Astrocyte of the hippocampus (primary cell): ENCODE results near the gene MGLL.
"Not testable (repeated sequence)": the region's sequence is repeated elsewhere in the genome, so short reads cannot be mapped to it uniquely, and the experiment has no call there.

ENCODE experiments used
- DNase-seq: peaks from one replicate; pipeline ENCODE4 v3.0.0; 2011; ENCODE audit warnings: low read depth, low spot score

The MGLL gene

DNA sequence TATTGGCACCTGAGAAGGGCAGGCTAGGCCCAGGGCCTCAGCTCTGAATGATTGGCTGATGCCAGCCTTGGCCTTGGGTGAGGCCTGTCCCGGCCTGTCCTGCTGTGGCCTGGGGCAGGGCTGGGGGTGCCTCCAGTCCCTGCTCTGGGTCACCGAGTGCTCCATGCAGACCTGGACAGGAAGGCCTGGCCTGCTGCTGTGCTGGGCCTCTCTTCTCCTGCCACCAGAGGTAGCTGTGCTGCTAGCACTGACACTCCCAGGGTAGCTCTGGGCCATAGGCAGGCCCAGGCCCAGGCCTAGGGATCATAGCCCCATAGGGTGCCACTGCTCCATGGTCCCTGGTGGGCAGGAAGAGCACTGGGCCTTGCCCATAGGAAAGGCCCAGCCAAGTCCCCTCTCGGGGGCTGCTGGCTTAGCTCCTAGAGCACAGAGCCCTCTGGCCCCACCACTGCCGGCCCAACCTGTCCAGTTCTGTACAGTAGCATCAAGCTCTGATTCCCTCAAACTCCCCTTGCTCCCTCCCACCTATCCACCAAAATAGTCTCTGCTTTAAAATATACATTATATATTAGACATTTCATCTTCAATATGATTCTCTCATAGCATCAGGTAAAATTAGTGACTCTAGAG lies 131.4 kb downstream of the MGLL start:
- peak; percentile 80 for DNase-seq

DNA sequence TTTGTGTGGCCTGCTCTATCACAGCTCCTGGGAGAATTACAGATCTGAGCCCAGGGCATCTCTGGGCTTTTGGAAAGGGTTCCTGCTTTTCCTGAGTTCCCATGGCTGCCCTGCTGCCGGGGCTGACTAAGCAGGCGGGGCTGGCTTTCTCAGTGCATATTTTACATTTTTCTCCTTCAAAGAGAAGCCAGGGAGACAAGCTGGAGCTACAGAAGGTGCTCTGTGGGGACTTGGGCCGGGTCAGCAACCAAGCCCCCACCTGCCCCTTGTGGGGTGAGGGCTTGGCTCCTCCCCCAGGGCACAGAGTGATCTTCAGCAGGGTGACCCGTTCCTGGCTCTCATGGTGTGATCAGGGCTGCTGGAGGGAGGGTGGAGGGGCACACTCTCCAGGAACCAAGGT lies 132.2 kb downstream of the MGLL start:
- DNase-seq, result peak; percentile 91

DNA sequence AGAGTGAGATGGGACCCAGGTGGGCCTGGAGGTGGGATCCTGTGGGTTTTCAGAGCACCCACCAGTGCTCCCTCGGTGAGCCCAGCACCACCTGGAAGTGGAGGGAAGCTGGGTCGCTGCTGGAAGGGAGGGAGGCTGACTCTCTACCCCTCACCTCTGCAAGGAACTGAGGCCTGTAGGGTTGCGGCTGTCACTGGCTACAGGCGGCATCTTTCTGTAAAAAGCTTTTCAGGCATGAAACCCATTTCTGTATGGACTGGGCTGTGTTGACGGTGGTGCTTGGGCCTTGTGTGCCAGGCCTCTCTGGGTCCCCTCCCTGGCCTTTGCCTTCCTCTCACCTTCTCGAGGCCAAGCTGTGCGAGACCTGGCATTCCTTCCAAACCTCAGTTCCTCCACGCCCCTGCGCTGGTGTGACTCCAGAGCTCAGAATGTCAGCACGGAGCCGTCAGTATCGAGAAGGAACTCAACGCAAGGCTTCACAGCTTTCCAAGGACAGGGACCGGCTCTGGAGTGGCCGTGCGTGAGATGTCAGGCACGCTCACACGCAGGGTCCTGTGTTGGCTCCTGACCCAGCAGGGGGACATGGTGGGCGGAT lies 133.0 kb downstream of the MGLL start:
- no peak for DNase-seq

DNA sequence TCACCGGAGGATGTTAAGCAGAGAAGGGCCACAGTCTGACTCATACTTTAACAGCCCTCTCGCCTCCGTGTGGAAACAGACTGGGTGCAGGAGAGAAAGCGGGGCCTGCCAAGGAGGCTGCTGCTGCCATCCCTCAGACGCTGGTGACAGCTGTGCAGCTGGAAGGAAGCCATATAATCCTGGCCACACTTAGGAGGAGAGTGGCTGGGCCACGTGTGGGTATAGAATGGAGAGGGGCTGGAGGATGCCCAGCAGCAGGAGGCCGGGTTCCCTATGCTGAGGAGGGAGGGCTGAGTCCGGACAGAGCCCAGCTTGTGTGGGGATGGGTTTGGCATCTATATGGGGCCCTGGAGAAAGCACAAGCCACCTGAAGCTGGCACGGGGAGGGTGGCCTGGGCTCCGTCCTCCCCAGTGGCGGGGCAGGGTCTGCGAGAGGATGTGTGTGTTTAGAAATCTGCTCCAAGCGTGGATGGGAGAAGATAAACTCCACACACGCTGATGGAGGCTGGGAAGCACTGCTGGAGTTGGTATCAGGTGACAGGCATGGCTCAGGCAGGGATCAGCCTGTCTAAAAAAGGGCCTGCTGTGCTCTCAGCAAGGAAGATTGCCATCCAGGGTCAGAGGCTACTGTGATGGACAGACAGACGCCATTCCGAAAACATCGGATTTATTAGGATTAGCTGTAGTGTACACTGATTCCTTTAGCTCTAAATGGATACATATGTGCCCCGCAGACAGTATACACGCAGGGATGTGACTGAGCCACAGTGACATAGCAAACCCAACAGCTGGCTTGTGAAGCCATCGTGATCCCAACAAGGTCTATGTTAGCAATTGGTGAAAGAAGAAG lies 133.7 kb downstream of the MGLL start:
- peak; percentile 53 for DNase-seq

GRCh38 chr3:127688022-127688415 lies 134.3 kb downstream of the MGLL start:
- DNase-seq, result no peak

GRCh38 chr3:127687228-127687737 lies 135.0 kb downstream of the MGLL start:
- no peak for DNase-seq

- DNase-seq, result no peak
Measured at GRCh38 chr3:127686512-127686894, 135.8 kb downstream of the MGLL start.

DNA sequence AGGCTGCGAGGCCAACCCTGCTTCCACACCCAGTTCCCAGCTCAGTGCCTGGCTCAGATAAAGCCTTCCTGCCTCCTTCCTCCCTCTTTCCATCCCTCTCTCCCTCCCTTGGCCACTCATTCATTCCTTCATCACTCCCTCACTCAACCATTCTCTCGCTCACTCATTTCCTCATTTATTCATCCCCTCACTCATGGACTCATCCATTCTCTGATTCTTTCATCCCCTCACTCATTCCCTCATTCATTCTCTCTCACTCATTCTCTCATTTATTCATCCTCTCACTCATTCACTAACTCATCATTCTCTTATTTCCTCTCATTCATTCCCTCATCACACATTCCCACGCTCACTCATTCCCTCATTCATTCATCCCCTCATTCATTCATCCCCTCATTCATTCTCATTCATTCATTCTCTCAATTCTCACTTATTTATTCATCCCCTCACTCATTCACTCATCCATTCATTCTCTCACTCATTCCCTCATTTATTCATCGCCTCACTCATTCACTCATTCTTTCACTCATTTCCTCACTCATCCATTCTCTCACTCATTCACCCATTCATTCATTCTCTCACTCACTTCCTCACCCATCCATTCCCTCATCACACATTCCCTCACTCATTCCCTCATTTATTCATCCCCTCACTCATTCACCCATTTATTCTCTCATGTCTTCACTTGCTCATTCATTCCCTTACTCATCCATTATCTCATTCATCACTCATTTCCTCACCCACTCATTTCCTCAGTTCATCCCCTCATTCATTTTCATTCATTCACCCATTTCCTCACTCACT lies 136.4 kb downstream of the MGLL start:
- DNase-seq, result no peak

- no peak for DNase-seq
Measured at GRCh38 chr3:127684871-127685707, 137.2 kb downstream of the MGLL start.

GRCh38 chr3:127682561-127682960 lies 139.8 kb downstream of the MGLL start:
- DNase-seq, result no peak

GRCh38 chr3:127682175-127682554 lies 140.2 kb downstream of the MGLL start:
- DNase-seq, result not testable (repeated sequence)

GRCh38 chr3:127680798-127681221 lies 141.5 kb downstream of the MGLL start:
- no peak for DNase-seq

DNA sequence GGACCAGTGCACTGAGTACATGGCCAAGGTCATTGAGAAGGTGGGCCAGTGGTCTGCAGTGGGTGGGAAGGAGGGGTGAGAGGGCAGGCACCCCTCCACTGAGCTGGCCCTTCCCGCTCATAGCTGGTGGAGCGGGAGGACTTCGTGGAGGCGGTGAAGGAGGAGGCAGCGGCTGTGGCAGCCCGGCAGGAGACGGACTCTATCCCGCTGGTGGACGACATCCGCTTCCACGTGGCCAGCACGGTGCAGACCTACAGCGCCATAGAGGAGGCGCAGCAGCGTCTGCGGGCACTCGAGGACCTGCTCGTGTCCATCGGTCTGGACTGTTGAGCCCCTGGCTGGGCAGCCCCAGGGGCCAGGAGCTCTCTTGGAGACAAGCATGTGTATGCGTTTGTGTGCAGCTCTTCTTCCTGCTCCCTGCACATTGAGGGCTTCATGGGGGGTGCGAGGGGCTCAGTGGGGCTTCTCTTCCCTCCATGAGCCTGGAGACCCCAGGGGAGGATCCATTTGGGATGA lies 142.1 kb downstream of the MGLL start:
- DNase-seq, result no peak

DNA sequence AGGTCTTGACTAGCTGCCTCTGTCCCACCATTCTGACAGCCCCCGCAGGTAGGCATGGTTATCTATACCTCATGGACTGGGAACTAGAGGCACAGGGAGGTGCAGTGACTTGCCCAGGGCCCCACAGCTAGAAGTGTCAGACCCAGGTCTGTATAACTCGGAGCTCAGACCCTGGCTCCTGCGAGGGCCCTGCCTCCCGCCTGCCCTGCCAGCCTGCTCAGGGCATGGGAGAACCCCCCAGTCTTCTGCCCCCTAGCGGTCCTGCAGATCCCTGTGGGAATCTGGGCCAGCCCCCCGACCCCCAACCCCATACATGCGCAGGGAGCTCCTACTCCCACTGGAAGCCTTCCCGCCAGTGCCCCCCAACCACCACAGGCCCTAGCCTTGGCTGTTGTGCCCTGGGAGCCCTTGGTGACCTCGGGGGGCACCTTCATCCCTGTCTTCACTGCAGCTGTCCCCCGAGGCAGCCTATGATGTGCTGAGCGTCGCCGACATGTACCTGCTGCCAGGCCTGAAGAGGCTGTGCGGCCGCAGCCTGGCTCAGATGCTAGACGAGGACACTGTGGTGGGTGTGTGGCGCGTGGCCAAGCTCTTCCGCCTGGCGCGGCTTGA lies 142.7 kb downstream of the MGLL start:
- DNase-seq, result no peak

DNA sequence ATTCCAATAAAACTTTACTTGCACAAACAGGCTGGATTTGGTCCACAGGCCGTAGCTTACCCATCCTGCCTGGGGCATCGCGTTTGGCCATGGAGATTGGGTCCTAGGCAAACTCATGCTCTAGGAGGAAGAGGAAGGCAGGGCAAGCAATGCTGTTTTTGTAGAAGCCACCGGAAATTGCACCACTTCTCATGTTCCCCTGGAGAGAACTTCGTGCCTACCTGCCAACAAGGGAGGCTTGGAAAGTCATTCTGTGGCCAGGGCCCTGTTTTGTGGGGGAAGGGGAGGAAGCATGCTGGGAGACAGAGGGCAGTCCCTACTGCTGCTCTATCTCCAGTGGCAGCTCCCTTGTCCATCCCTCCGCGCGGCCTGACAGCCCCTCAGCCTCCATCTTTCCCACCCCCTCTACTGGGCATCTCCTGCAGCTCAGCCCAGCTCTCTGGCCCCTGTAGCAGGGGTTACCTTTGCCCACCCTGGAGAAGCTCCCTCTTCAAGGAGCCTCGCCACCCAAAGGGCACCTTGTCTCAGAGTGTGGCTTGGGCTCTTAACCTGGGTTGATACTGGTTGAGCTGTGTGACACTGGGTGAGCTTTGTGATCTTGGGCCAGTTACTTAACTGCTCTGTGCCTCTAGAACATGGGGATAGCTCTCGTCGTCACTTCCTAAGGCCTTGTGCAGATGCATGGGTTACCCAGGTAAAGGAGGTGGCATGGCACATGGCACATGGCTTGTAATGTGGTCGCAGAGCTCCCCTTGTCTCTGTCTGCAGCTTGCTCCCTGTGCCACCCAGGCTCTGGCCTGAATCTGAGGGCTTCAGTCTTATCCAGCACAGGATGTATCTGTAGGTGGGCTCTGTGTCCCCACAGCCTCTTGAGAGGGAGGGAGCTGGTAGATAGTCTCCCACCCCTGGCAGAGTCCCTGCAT lies 143.4 kb downstream of the MGLL start:
- DNase-seq, result no peak

GRCh38 chr3:127678315-127678599 lies 144.1 kb downstream of the MGLL start:
- DNase-seq, result no peak

- DNase-seq, result no peak
Measured at GRCh38 chr3:127677541-127678314, 144.6 kb downstream of the MGLL start.

DNA sequence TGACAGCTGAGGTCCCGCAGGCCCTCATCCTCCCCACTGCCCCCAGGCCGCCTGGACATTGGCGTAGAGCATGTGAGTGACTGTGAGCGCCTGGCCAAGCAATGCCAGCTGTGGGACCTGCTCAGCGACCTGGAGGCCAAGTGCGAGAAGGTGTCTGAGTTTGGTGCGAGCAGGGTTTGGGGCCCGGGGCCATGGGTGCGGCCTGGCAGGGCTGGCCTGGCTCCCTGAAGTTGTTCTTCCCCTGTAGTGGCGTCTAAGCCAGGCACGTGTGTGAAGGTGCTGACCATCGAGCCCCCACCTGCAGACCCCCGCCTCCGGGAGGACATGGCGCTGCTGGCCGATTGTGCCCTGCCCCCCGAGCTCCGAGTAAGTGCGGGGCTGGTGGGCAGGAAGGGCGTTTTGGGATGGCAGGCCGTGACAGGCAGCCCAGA lies 145.4 kb downstream of the MGLL start:
- DNase-seq, result no peak

DNA sequence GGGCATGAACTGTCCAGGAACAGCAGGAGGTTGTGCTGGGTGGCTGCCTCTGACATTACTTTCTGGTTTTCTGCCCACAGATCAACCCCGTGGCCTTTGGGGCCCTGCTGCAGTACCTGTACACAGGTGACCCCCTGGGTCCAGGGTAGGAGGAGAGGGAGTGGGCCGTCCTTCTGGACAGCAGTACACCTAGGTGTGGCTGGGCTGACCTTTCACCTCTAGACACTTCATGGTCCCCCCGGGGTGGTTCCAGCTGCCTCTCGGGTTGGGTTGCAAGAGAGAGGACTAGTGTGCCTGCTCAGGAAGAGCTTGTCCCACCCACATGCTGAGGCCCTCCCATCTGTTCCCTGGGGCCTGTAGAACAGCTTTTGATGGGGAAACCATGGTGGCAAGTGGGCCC lies 145.9 kb downstream of the MGLL start:
- no peak for DNase-seq
